ENCODE results near the gene ATG9B.

DNA sequence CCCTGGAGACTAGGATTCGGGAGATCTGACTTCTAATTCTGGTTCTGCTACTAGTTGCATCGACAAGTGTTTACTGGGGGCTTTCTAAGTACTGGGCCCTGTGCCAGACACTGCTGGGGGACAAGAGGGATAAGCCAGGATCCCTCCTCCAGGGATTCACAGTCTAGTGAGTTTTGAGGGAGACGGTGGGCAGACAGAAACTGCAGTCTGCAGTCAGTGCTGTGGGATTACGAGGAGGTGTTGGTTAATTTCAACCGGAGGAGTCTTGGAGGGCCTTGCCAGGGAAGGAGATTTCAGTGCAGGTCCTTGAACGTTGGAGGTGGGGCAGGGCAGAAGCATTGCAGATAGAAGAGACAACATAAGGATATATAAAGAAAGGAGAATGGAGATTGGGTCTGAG, 42.6 kb downstream of the ATG9B start:
- TF ChIP-seq POLR2A (IDR thresholded peaks at IDR 0.05; ENCODE audit: low read depth, low read length) (no peak), TAF1 (IDR thresholded peaks at IDR 0.05; ENCODE audit: low read depth, low read length) (no peak)
